CD4-positive, alpha-beta T cell (primary cell): ENCODE results near the gene RSRC1. TPM values are rescaled to one million over a fixed set of nuclear protein-coding genes. Genes with fewer than 3 reads are reported as not detected.
"Not testable (repeated sequence)": the region's sequence is repeated elsewhere in the genome, so short reads cannot be mapped to it uniquely, and the experiment has no call there.

Experiments used
- ATAC-seq: fragments of 200-7000 bp; cut with Tn5 transposase; one replicate; pipeline ENCODE4 v1.10.0; 2022; ENCODE audit warnings: mild to moderate bottlenecking; ENCODE audit not compliant: poor library complexity
- CTCF ChIA-PET: fragments of 350-600 bp; sonication (Branson Sonifier 250); formaldehyde crosslinking; loops from one replicate; lab custom pipeline; 2021; ENCODE audit warnings: antibody characterized with exemption, inconsistent platforms; lab: Charles Lee
- POLR2A ChIA-PET: fragments of 350-600 bp; sonication (Branson Sonifier 250); formaldehyde crosslinking; loops from one replicate; lab custom pipeline; 2021; ENCODE audit warnings: antibody characterized with exemption, inconsistent platforms; lab: Charles Lee
- DNase-seq, 14 experiments: peaks; one replicate each; pipeline ENCODE4 v3.0.0-alpha.2; 2013 to 2020; ENCODE audit warnings: mixed read lengths in 2 of 14
- H3K27ac ChIP-seq, 2 donors: one replicate each; pipeline versions ENCODE4 v1.5.1 to v1.7.0; 2013; ENCODE audit warnings: low read length in 2 of 2, low read depth in 1 of 2, mild to moderate bottlenecking in 1 of 2
- H3K27me3 ChIP-seq, 2 experiments: 1 replicate in 1 of 2; 2 replicates in 1 of 2; pipeline versions ENCODE4 v1.6.1 to v1.7.0; 2013; ENCODE audit warnings: low read length in 2 of 2, control low read depth in 1 of 2, mild to moderate bottlenecking in 1 of 2, moderate library complexity in 1 of 2; ENCODE audit not compliant: insufficient read depth in 2 of 2, control insufficient read depth in 1 of 2
- H3K36me3 ChIP-seq: one replicate; pipeline ENCODE4 v1.6.1; 2013; ENCODE audit warnings: low read length, control low read depth; ENCODE audit not compliant: insufficient read depth
- H3K4me1 ChIP-seq: one replicate; pipeline ENCODE4 v1.6.1; 2013; ENCODE audit warnings: low read length, control low read depth; ENCODE audit not compliant: insufficient read depth
- H3K4me3 ChIP-seq: one replicate; pipeline ENCODE4 v1.5.1; 2013; ENCODE audit warnings: mild to moderate bottlenecking, low read length, moderate library complexity
- H3K9me3 ChIP-seq, 2 experiments: 1 replicate in 1 of 2; 2 replicates in 1 of 2; pipeline versions ENCODE4 v1.6.1 to v1.7.0; 2013; ENCODE audit warnings: low read length in 2 of 2, mild to moderate bottlenecking in 2 of 2, control low read depth in 1 of 2, moderate library complexity in 1 of 2; ENCODE audit not compliant: control insufficient read depth in 1 of 2, insufficient read depth in 1 of 2
- H3K27ac Mint-ChIP-seq: one replicate; pipeline ENCODE4 v1.8.0; 2020; ENCODE audit warnings: mixed read lengths
- H3K27me3 Mint-ChIP-seq: one replicate; pipeline ENCODE4 v1.8.0; 2021; ENCODE audit warnings: mixed read lengths
- H3K36me3 Mint-ChIP-seq: one replicate; pipeline ENCODE4 v1.8.0; 2021; ENCODE audit warnings: low read depth, mixed read lengths
- H3K4me1 Mint-ChIP-seq: one replicate; pipeline ENCODE4 v1.8.0; 2021; ENCODE audit warnings: low read depth, mixed read lengths
- H3K4me3 Mint-ChIP-seq: one replicate; pipeline ENCODE4 v1.8.0; 2020; ENCODE audit warnings: mild to moderate bottlenecking, mixed read lengths
- H3K9me3 Mint-ChIP-seq: one replicate; pipeline ENCODE4 v1.8.0; 2020; ENCODE audit warnings: mixed read lengths
- intact Hi-C, 2 experiments: fragments of 100-400 bp; cut with DNase I in 1 of 2; cut with micrococcal nuclease in 1 of 2; formaldehyde crosslinking; loops; one replicate each; pipeline versions ENCODE4 v1.15.1 to v1.9.0; 2023 to 2025; cut with DNase I, micrococcal nuclease
- polyA plus RNA-seq, 2 donors: library from polyadenylated mRNA; unstranded; fragments of 120-200 nt; gene quantifications; one replicate each; pipeline ENCODE4 v1.2.1, GENCODE V29; 2013
- total RNA-seq, 174 experiments: library from RNA in 2 of 174; stranded (reverse) in 2 of 174; gene quantifications; one replicate each; pipeline ENCODE4 v1.2.3 and lab custom pipeline; 2021 to 2026
- TF ChIP-seq, protein P1 (sequence below): fragments of 200-600 bp; IDR thresholded peaks from one replicate; pipeline ENCODE4 v1.8.0; 2022; ENCODE audit warnings: antibody characterized with exemption, mild to moderate bottlenecking

RSRC1 gene, protein sequence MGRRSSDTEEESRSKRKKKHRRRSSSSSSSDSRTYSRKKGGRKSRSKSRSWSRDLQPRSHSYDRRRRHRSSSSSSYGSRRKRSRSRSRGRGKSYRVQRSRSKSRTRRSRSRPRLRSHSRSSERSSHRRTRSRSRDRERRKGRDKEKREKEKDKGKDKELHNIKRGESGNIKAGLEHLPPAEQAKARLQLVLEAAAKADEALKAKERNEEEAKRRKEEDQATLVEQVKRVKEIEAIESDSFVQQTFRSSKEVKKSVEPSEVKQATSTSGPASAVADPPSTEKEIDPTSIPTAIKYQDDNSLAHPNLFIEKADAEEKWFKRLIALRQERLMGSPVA
- total RNA-seq (10 to 100 TPM; 22.3 to 24.6 TPM), total RNA-seq (lab: John Stamatoyannopoulos, UW) (16.2 to 59.0 (median 41.1) reads per million in 172 experiments)
- polyA plus RNA-seq (2013, experiment 1 of 2), result 18.0 TPM
- 22.0 TPM for polyA plus RNA-seq (2013, experiment 2 of 2)

DNA sequence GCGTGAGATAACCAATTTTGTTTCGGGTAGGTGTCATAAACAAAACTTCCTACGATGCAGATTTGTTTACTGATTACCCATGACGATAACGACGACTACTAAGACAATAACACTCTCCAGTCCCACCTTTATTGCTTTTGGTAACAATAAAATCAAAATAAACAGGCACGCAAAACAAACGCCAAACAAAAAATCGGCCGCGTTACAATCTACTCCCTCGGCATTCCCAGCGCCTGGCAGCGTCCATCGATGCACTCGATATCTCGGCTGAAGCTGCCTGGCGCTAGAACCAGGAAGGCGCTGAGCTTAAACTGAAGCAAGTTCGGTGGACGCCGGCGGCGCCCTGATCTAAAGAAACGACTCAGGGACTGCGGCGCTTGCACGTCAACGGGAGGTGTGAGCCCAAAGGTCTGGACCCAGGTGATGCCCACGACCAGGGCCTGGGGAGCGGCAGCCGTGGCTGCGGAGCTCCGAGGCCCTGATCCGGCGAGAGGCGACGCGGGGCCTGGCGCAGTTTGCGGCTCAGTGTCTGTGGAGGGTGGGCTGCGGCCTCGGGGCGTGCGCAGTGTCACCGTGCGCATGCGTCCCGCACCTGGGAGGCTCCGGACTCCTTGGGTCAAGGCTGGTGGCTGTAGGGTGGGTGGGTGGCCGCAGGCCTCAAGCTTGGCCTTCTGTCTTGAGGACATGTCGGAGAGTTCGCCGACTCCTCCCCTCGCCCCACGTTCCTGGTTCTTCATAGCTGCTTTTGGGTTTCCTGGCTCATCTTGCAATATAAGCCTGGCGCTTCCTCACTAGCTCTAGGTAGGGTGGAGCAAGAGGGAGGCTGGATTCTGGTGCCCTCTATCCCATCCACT lies at the start of gene RSRC1:
Gene RSRC1, plus strand, starts transcription at position 286 of the 854 bp plus-strand sequence. CDS start 12,016 bp downstream, outside the sequence.
- CTCF ChIA-PET, result no interaction called here
- Mint-ChIP-seq H3K9me3 (peaks cover 13% of the 10 kb centered on the region), H3K36me3 (peaks cover 42% of the 10 kb centered on the region), H3K4me1 (peaks cover 79% of the 10 kb centered on the region), H3K27ac (peak within 1 kb of the TSS; percentile 72), H3K27me3 (peaks cover 46% of the 10 kb centered on the region), H3K4me3 (peak within 1 kb of the TSS; percentile 96)
- H3K27me3 ChIP-seq, result peaks cover 35 to 45% of the 10 kb centered on the region in 2 experiments
- peaks cover 35% of the 10 kb centered on the region for H3K4me1 ChIP-seq
- DNase-seq (peak; percentile 62 to 89 (median 70)), ATAC-seq (peak; percentile 87)
- POLR2A ChIA-PET, result interaction anchor here (0.6 to 2.5 kb wide), 12 partner anchors 9 to 1555 kb away, joined by 3 to 10 read pairs (median 4); partner anchors contain the start of genes GFM1, MFSD1 and SSR3
- H3K9me3 ChIP-seq, result peaks cover 0 to 23% of the 10 kb centered on the region in 2 experiments
- peak within 1 kb of the TSS; percentile 80 for H3K4me3 ChIP-seq
- H3K27ac ChIP-seq, result no peak within 1 kb of the TSS
- intact Hi-C loops, result loop anchor here in 1 of 2 experiments (5.0 kb wide), 3 partner anchors 537 to 928 kb away; no protein-coding TSS in a partner anchor
- TF ChIP-seq, protein P1, sequence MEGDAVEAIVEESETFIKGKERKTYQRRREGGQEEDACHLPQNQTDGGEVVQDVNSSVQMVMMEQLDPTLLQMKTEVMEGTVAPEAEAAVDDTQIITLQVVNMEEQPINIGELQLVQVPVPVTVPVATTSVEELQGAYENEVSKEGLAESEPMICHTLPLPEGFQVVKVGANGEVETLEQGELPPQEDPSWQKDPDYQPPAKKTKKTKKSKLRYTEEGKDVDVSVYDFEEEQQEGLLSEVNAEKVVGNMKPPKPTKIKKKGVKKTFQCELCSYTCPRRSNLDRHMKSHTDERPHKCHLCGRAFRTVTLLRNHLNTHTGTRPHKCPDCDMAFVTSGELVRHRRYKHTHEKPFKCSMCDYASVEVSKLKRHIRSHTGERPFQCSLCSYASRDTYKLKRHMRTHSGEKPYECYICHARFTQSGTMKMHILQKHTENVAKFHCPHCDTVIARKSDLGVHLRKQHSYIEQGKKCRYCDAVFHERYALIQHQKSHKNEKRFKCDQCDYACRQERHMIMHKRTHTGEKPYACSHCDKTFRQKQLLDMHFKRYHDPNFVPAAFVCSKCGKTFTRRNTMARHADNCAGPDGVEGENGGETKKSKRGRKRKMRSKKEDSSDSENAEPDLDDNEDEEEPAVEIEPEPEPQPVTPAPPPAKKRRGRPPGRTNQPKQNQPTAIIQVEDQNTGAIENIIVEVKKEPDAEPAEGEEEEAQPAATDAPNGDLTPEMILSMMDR, result no peak
- no peaks in the 10 kb centered on the region for H3K36me3 ChIP-seq

DNA sequence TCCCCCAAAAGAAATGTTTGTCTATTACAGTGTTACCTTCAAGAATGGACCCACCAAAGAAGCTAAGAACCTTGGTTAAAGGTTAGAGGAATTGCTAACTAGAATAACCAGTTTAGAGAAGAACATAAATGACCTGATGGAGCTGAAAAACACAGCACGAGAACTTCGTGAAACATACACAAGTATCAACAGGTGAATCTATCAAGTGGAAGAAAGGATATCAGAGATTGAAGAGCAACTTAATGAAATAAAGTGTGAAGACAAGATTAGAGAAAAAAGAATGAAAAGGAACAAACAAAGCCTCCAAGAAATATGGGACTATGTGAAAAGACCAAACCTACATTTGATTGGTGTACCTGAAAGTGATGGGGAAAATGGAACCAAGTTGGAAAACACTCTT lies 44.3 kb upstream of the RSRC1 start:
- DNase-seq, ATAC-seq, H3K9me3 ChIP-seq, H3K4me3 ChIP-seq, H3K4me3 Mint-ChIP-seq, H3K9me3 Mint-ChIP-seq, H3K4me1 ChIP-seq, H3K27me3 ChIP-seq, POLR2A ChIA-PET, CTCF ChIA-PET, H3K36me3 Mint-ChIP-seq, H3K27ac Mint-ChIP-seq, H3K4me1 Mint-ChIP-seq, H3K36me3 ChIP-seq, H3K27ac ChIP-seq, intact Hi-C loops: not testable (repeated sequence)
- H3K27me3 Mint-ChIP-seq, result peaks cover 46% of the 10 kb centered on the region

DNA sequence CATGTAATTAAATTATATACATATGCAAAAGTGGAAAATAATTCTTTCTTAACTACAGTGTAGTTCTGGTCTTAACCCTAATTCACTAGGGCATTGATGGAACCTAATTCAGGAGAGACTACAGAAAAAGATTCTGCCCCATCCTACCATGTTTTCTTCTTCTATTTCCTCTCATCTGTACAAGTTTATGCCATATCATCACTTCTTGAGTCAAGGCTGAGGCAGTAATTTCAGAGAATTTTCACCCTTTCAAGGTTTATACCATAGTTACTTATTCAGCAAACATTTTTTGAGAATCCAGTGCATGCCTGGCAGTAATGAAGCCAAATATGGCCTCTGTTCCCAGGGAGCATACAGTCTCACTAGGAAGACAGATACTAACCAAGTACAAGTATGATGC lies 37.1 kb upstream of the RSRC1 start:
- Mint-ChIP-seq H3K27me3 (peaks cover 51% of the 10 kb centered on the region), H3K27ac (no peak overlapping the region), H3K9me3 (no peaks in the 10 kb centered on the region), H3K4me1 (no peaks in the 10 kb centered on the region), H3K4me3 (no peak overlapping the region), H3K36me3 (no peaks in the 10 kb centered on the region)
- Histone ChIP-seq H3K36me3 (no peaks in the 10 kb centered on the region), H3K4me3 (no peak overlapping the region), H3K27ac (no peak overlapping the region), H3K9me3 (no peaks in the 10 kb centered on the region), H3K4me1 (no peaks in the 10 kb centered on the region), H3K27me3 (peaks cover 1 to 11% of the 10 kb centered on the region in 2 experiments)
- ChIA-PET CTCF (no interaction called here), POLR2A (no interaction called here)
- no peak for ATAC-seq
- intact Hi-C loops, result no loop called here
- DNase-seq, result no peak
- TF ChIP-seq, protein P1, result no peak
